Measurements from ENCODE around the gene OPA3. TPM values are rescaled to one million over a fixed set of nuclear protein-coding genes. Genes with fewer than 3 reads are reported as not detected.
"Not testable (repeated sequence)": the region's sequence is repeated elsewhere in the genome, so short reads cannot be mapped to it uniquely, and the experiment has no call there.

The OPA3 gene
- total RNA-seq, 1 experiment from 2014 or later: 15.2 TPM

GRCh38 chr19:45511074-45511473 lies 73.5 kb downstream of the OPA3 start:
- no peak overlapping the region for H3K27ac ChIP-seq (ENCODE audit: low read depth, low read length, poor library complexity, severe bottlenecking)
- no peak overlapping the region for H3K4me3 ChIP-seq (ENCODE audit: low read depth, low read length, poor library complexity, severe bottlenecking)
- peaks cover 9% of the 10 kb centered on the region for H3K4me1 ChIP-seq (ENCODE audit: insufficient read depth, low read length, poor library complexity, severe bottlenecking)
- no peak for DNase-seq (ENCODE audit: low spot score)
- no peaks in the 10 kb centered on the region for H3K9me3 ChIP-seq (ENCODE audit: low read depth, low read length, poor library complexity, severe bottlenecking)
- peaks cover 3% of the 10 kb centered on the region for H3K36me3 ChIP-seq (ENCODE audit: insufficient read depth, low read length, poor library complexity, severe bottlenecking)
- no TSS peak for BruUV-seq (replicated peaks)
- ChIA-PET CTCF (no interaction called here), POLR2A (ENCODE audit: low non-redundant PET) (no interaction called here)
- intact Hi-C loops (cut with micrococcal nuclease; ENCODE audit: unreplicated experiment): no loop called here
- H3K27me3 ChIP-seq (replicated peaks; ENCODE audit: insufficient read depth, low read depth, low read length, poor library complexity): no peaks in the 10 kb centered on the region
- TF ChIP-seq EZH2 (IDR thresholded peaks at IDR 0.05; ENCODE audit: borderline replicate concordance, low read depth, low read length, poor library complexity, severe bottlenecking): no peak
- TF ChIP-seq, protein P1, sequence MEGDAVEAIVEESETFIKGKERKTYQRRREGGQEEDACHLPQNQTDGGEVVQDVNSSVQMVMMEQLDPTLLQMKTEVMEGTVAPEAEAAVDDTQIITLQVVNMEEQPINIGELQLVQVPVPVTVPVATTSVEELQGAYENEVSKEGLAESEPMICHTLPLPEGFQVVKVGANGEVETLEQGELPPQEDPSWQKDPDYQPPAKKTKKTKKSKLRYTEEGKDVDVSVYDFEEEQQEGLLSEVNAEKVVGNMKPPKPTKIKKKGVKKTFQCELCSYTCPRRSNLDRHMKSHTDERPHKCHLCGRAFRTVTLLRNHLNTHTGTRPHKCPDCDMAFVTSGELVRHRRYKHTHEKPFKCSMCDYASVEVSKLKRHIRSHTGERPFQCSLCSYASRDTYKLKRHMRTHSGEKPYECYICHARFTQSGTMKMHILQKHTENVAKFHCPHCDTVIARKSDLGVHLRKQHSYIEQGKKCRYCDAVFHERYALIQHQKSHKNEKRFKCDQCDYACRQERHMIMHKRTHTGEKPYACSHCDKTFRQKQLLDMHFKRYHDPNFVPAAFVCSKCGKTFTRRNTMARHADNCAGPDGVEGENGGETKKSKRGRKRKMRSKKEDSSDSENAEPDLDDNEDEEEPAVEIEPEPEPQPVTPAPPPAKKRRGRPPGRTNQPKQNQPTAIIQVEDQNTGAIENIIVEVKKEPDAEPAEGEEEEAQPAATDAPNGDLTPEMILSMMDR (conservative IDR thresholded peaks at IDR 0.05; ENCODE audit: low read depth, low read length): no peak

DNA sequence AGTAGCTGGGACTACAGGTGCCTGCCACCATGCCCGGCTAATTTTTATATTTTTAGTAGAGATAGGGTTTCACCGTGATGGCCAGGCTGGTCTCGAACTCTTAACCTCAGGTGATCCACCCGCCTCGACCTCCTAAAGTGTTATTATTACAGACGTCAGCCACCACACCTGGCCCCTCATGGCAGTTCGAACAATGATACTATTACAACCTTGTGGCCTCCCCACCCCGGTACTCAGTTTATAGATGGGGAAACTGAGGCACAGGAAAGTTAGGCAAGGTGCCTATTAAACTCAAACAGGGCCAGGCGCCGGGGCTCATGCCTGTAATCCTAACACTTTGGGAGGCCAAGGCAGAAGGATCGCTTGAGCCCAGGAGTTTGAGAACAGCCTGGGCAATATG lies 74.2 kb downstream of the OPA3 start:
- POLR2A ChIA-PET (ENCODE audit: low non-redundant PET); intact Hi-C loops (cut with micrococcal nuclease; ENCODE audit: unreplicated experiment); DNase-seq (ENCODE audit: low spot score); CTCF ChIA-PET; H3K27ac ChIP-seq (ENCODE audit: low read depth, low read length, poor library complexity, severe bottlenecking); H3K9me3 ChIP-seq (ENCODE audit: low read depth, low read length, poor library complexity, severe bottlenecking); H3K36me3 ChIP-seq (ENCODE audit: insufficient read depth, low read length, poor library complexity, severe bottlenecking); BruUV-seq (replicated peaks); H3K4me3 ChIP-seq (ENCODE audit: low read depth, low read length, poor library complexity, severe bottlenecking); H3K27me3 ChIP-seq (replicated peaks; ENCODE audit: insufficient read depth, low read depth, low read length, poor library complexity): not testable (repeated sequence)
- H3K4me1 ChIP-seq (ENCODE audit: insufficient read depth, low read length, poor library complexity, severe bottlenecking): peaks cover 10% of the 10 kb centered on the region

GRCh38 chr19:45509692-45510015 lies 74.9 kb downstream of the OPA3 start:
- ChIA-PET POLR2A (ENCODE audit: low non-redundant PET) (no interaction called here), CTCF (no interaction called here)
- Histone ChIP-seq H3K27ac (ENCODE audit: low read depth, low read length, poor library complexity, severe bottlenecking) (peak overlapping the region; percentile 83), H3K36me3 (ENCODE audit: insufficient read depth, low read length, poor library complexity, severe bottlenecking) (no peaks in the 10 kb centered on the region), H3K4me1 (ENCODE audit: insufficient read depth, low read length, poor library complexity, severe bottlenecking) (peaks cover 10% of the 10 kb centered on the region), H3K9me3 (ENCODE audit: low read depth, low read length, poor library complexity, severe bottlenecking) (no peaks in the 10 kb centered on the region), H3K4me3 (ENCODE audit: low read depth, low read length, poor library complexity, severe bottlenecking) (peak overlapping the region; percentile 93), H3K27me3 (replicated peaks; ENCODE audit: insufficient read depth, low read depth, low read length, poor library complexity) (no peaks in the 10 kb centered on the region)
- DNase-seq (ENCODE audit: low spot score): no peak
- intact Hi-C loops (cut with micrococcal nuclease; ENCODE audit: unreplicated experiment): loop anchor here (5.0 kb wide), 1 partner anchor 133 kb away; no protein-coding TSS in a partner anchor
- no TSS peak for BruUV-seq (replicated peaks)
- no peak for TF ChIP-seq EZH2 (IDR thresholded peaks at IDR 0.05; ENCODE audit: borderline replicate concordance, low read depth, low read length, poor library complexity, severe bottlenecking)
- TF ChIP-seq, protein P1 (conservative IDR thresholded peaks at IDR 0.05; ENCODE audit: low read depth, low read length): no peak

DNA sequence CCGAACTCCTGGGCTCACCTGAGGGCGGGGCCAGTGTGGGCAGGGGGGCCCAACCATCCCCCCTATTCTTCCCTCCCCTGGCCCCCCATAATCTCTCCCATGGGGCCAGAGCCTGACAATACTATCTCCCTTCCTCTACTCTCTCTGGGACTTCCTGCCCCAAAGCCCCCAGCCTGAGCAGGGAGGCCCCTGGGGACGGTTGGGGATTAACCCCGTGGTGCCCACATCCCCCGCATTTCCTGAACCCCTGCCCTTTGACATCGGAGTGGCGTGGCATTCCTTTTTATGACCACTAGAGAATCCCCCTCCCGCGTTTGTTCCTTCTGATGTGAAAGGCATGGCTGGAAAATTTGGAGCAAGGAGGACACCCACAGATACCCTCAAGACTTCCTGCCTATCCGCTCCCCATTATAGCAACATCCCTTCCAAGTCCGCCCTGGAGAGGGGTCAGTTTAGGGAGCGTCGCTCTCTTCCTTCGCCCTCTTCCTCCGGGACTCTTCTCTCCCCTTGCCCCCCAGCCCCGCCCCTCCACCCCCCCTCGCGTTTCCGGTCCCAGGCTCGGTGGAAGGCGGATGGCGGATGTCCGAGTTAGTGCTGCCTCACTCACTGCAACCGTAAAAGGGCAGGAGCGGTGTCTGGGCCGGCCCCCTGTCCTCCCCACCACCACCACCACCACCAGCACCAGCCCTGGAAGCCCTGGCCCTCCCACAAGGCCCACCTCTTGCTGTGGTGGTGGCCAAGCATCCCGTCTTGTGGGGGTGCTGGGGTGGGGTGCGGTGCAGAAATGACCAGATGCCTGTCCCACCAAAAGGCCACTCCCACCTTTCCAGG lies 75.5 kb downstream of the OPA3 start:
- intact Hi-C loops (cut with micrococcal nuclease; ENCODE audit: unreplicated experiment): loop anchor here (5.0 kb wide), 1 partner anchor 133 kb away; no protein-coding TSS in a partner anchor
- no TSS peak for BruUV-seq (replicated peaks)

More for the DNA sequence above, 75.5 kb downstream of the OPA3 start:
- peak overlapping the region; percentile 83 for H3K27ac ChIP-seq (ENCODE audit: low read depth, low read length, poor library complexity, severe bottlenecking)
- peak overlapping the region; percentile 93 for H3K4me3 ChIP-seq (ENCODE audit: low read depth, low read length, poor library complexity, severe bottlenecking)
- H3K9me3 ChIP-seq (ENCODE audit: low read depth, low read length, poor library complexity, severe bottlenecking): no peaks in the 10 kb centered on the region
- TF ChIP-seq, protein P1 (conservative IDR thresholded peaks at IDR 0.05; ENCODE audit: low read depth, low read length): no peak
- no peak for TF ChIP-seq EZH2 (IDR thresholded peaks at IDR 0.05; ENCODE audit: borderline replicate concordance, low read depth, low read length, poor library complexity, severe bottlenecking)
- ChIA-PET CTCF (no interaction called here), POLR2A (ENCODE audit: low non-redundant PET) (no interaction called here)
- H3K4me1 ChIP-seq (ENCODE audit: insufficient read depth, low read length, poor library complexity, severe bottlenecking): peaks cover 10% of the 10 kb centered on the region
- no peaks in the 10 kb centered on the region for H3K27me3 ChIP-seq (replicated peaks; ENCODE audit: insufficient read depth, low read depth, low read length, poor library complexity)
- H3K36me3 ChIP-seq (ENCODE audit: insufficient read depth, low read length, poor library complexity, severe bottlenecking): no peaks in the 10 kb centered on the region
- DNase-seq (ENCODE audit: low spot score): peak; percentile 77
